Keratinocyte (primary cell): ENCODE measurements around the gene MT1E. TPM values are rescaled to one million over a fixed set of nuclear protein-coding genes. Genes with fewer than 3 reads are reported as not detected.

ENCODE experiments used
- DNase-seq: peaks from one replicate; pipeline ENCODE4 v3.0.0-alpha.2; 2011; ENCODE audit warnings: low read depth, missing footprints, low spot score
- FAIRE-seq: peaks from 2 replicates; lab custom pipeline; 2011; peaks lifted over from hg19 to GRCh38; lab: Jason Lieb, UNC
- H2AFZ ChIP-seq: 2 replicates; pipeline ENCODE4 v1.6.0; 2012; ENCODE audit warnings: low read length, control low read depth, inconsistent platforms; ENCODE audit not compliant: control insufficient read depth
- H3K27ac ChIP-seq: 2 replicates; pipeline ENCODE4 v1.5.1; 2011; ENCODE audit warnings: low read length; ENCODE audit not compliant: control insufficient read depth, insufficient read depth
- H3K27me3 ChIP-seq: 3 replicates; pipeline ENCODE4 v1.6.0; 2011; ENCODE audit warnings: low read length; ENCODE audit not compliant: control insufficient read depth, insufficient read depth; ENCODE audit errors: extremely low read depth
- H3K36me3 ChIP-seq, 2 experiments: 2 replicates in 1 of 2; 3 replicates in 1 of 2; pipeline ENCODE4 v1.5.1; 2011; ENCODE audit warnings: low read length in 2 of 2, mild to moderate bottlenecking in 1 of 2; ENCODE audit not compliant: control insufficient read depth in 2 of 2, insufficient read depth in 2 of 2; ENCODE audit errors: extremely low read depth in 1 of 2
- H3K4me1 ChIP-seq: 3 replicates; pipeline ENCODE4 v1.5.1; 2011; ENCODE audit warnings: low read length; ENCODE audit not compliant: control insufficient read depth, insufficient read depth; ENCODE audit errors: extremely low read depth
- H3K4me2 ChIP-seq: 3 replicates; pipeline ENCODE4 v1.6.0; 2011; ENCODE audit warnings: low read depth, low read length; ENCODE audit not compliant: control insufficient read depth, insufficient read depth; ENCODE audit errors: extremely low read depth
- H3K4me3 ChIP-seq, 3 experiments: fragments of 200-600 bp in 1 of 3; sonication (generic) in 1 of 3; 2 replicates in 2 of 3; 3 replicates in 1 of 3; pipeline ENCODE4 v1.5.1; 2011 to 2016; ENCODE audit warnings: low read length in 3 of 3, mild to moderate bottlenecking in 3 of 3, control low read depth in 2 of 3, inconsistent platforms in 1 of 3, low read depth in 1 of 3, mixed read lengths in 1 of 3, mixed run types in 1 of 3, moderate library complexity in 1 of 3; ENCODE audit not compliant: control insufficient read depth in 2 of 3, insufficient read depth in 2 of 3; ENCODE audit errors: extremely low read depth in 1 of 3
- H3K79me2 ChIP-seq: 2 replicates; pipeline ENCODE4 v1.6.0; 2012; ENCODE audit warnings: low read length; ENCODE audit not compliant: control insufficient read depth, insufficient read depth
- H3K9ac ChIP-seq: 3 replicates; pipeline ENCODE4 v1.6.0; 2011; ENCODE audit warnings: low read length; ENCODE audit not compliant: control insufficient read depth, insufficient read depth; ENCODE audit errors: extremely low read depth
- H3K9me1 ChIP-seq: 3 replicates; pipeline ENCODE4 v1.6.0; 2011; ENCODE audit warnings: low read length; ENCODE audit not compliant: control insufficient read depth, insufficient read depth; ENCODE audit errors: extremely low read depth
- H3K9me3 ChIP-seq: 2 replicates; pipeline ENCODE4 v1.5.1; 2012; ENCODE audit warnings: low read depth, low read length; ENCODE audit not compliant: control insufficient read depth
- H4K20me1 ChIP-seq: 3 replicates; pipeline ENCODE4 v1.6.0; 2011; ENCODE audit warnings: low read length; ENCODE audit not compliant: control insufficient read depth, insufficient read depth; ENCODE audit errors: extremely low read depth
- CTCF ChIP-seq, 3 experiments: IDR thresholded peaks in 1 of 3; conservative IDR thresholded peaks in 1 of 3; optimal IDR thresholded peaks in 1 of 3; 2 replicates in 2 of 3; 3 replicates in 1 of 3; pipeline versions ENCODE3 to v1.5.1; 2011; ENCODE audit warnings: low read length in 3 of 3, mild to moderate bottlenecking in 3 of 3, moderate library complexity in 2 of 3, control low read depth in 1 of 3, inconsistent platforms in 1 of 3; ENCODE audit not compliant: insufficient read depth in 2 of 3; ENCODE audit errors: extremely low read depth in 1 of 3
- EZH2 ChIP-seq: IDR thresholded peaks from one replicate; pipeline ENCODE4 v1.6.1; 2012; ENCODE audit warnings: inconsistent platforms, mild to moderate bottlenecking, low read length, moderate library complexity
- dilution Hi-C: fragments of 300-500 bp; cut with MboI; formaldehyde crosslinking; loops from one replicate; pipeline ENCODE4 v1.7.0; 2020; ENCODE audit warnings: low sequenced_read_pairs; ENCODE audit not compliant: extremely low pct_ligation_motif_present
- polyA plus RNA-seq, 5 experiments: library from polyadenylated mRNA; depleted of rRNA in 3 of 5; stranded (reverse) in 3 of 5; stranded (forward) in 1 of 5; unstranded in 1 of 5; fragments of >200 nt; gene quantifications; 1 replicate in 1 of 5; 2 replicates in 3 of 5; 3 replicates in 1 of 5; pipeline versions ENCODE4 v1.2.1 to v1.2.3, GENCODE V29; 2011 to 2012; ENCODE audit warnings: missing spikeins in 2 of 5, low read depth in 1 of 5, low replicate concordance in 1 of 5

Gene MT1E
- polyA plus RNA-seq, 1 donor (not counting 4 experiments of a cell fraction or from before 2014, with no cell fraction given), result 394 TPM

DNA sequence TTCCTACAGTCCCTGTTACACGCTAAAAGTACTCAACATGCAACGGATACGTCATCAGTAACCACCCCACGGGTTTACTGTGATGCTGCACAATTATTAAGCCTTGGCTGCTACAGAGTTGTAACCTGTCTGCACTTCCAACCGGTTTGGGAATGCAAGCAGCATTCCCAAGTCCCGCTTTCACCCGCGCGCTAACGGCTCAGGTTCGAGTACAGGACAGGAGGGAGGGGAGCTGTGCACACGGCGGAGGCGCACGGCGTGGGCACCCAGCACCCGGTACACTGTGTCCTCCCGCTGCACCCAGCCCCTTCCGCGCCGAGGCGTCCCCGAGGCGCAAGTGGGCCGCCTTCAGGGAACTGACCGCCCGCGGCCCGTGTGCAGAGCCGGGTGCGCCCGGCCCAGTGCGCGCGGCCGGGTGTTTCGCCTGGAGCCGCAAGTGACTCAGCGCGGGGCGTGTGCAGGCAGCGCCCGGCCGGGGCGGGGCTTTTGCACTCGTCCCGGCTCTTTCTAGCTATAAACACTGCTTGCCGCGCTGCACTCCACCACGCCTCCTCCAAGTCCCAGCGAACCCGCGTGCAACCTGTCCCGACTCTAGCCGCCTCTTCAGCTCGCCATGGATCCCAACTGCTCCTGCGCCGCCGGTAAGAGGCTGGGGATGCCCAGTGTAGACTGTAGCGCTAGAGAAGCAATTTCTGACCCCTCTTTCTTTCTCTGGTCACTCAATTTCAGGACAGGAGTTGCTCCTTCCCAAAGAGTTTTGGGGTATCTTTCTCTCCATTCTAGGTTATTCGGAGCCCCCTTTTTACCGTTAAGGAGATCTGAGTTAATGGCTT, 17.3 kb upstream of the MT1E start, which contains the start of gene MT2A:
Gene MT2A, plus strand, starts transcription at position 542 of the 833 bp plus-strand sequence. Its CDS starts 72 bp downstream, at position 614.
- H2AFZ ChIP-seq, result no peak within 1 kb of the TSS

GRCh38 chr16:56608876-56609462, 16.6 kb upstream of the MT1E start:
- H3K9me1 ChIP-seq, result no peaks in the 10 kb centered on the region
- H3K4me2 ChIP-seq, result peak overlapping the region; percentile 95
- H3K4me3 ChIP-seq, result peak overlapping the region; percentile 46 to 92 (median 86)
- H2AFZ ChIP-seq, result no peak overlapping the region
- peaks cover 69% of the 10 kb centered on the region for H3K4me1 ChIP-seq
- H3K27ac ChIP-seq, result peak overlapping the region; percentile 95
- H3K27me3 ChIP-seq, result no peaks in the 10 kb centered on the region
- H4K20me1 ChIP-seq, result no peaks in the 10 kb centered on the region
- dilution Hi-C loops, result no loop called here
- no peaks in the 10 kb centered on the region for H3K79me2 ChIP-seq
- H3K36me3 ChIP-seq, result no peaks in the 10 kb centered on the region
- TF ChIP-seq EZH2, result no peak
- peak in 1 of 3 experiments; percentile 3 for TF ChIP-seq CTCF (optimal IDR thresholded peaks at IDR 0.05 in 1 of 3, IDR thresholded peaks at IDR 0.05 in 1 of 3, conservative IDR thresholded peaks at IDR 0.05 in 1 of 3; ENCODE audit: extremely low read depth in 1 of 3, insufficient read depth in 2 of 3, low read length in 3 of 3)
- DNase-seq (no peak), FAIRE-seq (no peak)
- no peaks in the 10 kb centered on the region for H3K9me3 ChIP-seq
- peak overlapping the region; percentile 78 for H3K9ac ChIP-seq

More for the DNA sequence above, 17.3 kb upstream of the MT1E start, which contains the start of gene MT2A:
- Histone ChIP-seq H3K27ac (peak within 1 kb of the TSS; percentile 95), H3K4me3 (peak within 1 kb of the TSS; percentile 46 to 92 (median 86)), H3K9me3 (no peaks in the 10 kb centered on the region), H3K4me2 (peak within 1 kb of the TSS; percentile 95), H3K27me3 (no peaks in the 10 kb centered on the region), H3K9ac (peak within 1 kb of the TSS; percentile 79), H3K36me3 (no peaks in the 10 kb centered on the region), H3K79me2 (no peaks in the 10 kb centered on the region), H3K9me1 (no peaks in the 10 kb centered on the region), H4K20me1 (no peaks in the 10 kb centered on the region), H3K4me1 (peaks cover 61% of the 10 kb centered on the region)
- DNase-seq (peak; percentile 94), FAIRE-seq (no peak)
- TF ChIP-seq CTCF (optimal IDR thresholded peaks at IDR 0.05 in 1 of 3, IDR thresholded peaks at IDR 0.05 in 1 of 3, conservative IDR thresholded peaks at IDR 0.05 in 1 of 3; ENCODE audit: extremely low read depth in 1 of 3, insufficient read depth in 2 of 3, low read length in 3 of 3) (no peak), EZH2 (no peak)
- dilution Hi-C loops, result no loop called here
